Activated effector memory CD4-positive, alpha-beta T cell treated with anti-CD3 and anti-CD28 coated beads, Interleukin-2, amount 50 U/mL, for 16 hours (primary cell): ENCODE measurements around the gene CAPS.
"Not testable (repeated sequence)": the region's sequence is repeated elsewhere in the genome, so short reads cannot be mapped to it uniquely, and the experiment has no call there.

Source experiments
- DNase-seq: peaks from one replicate; pipeline ENCODE4 v3.0.0-alpha.2; 2020

The CAPS gene

DNA sequence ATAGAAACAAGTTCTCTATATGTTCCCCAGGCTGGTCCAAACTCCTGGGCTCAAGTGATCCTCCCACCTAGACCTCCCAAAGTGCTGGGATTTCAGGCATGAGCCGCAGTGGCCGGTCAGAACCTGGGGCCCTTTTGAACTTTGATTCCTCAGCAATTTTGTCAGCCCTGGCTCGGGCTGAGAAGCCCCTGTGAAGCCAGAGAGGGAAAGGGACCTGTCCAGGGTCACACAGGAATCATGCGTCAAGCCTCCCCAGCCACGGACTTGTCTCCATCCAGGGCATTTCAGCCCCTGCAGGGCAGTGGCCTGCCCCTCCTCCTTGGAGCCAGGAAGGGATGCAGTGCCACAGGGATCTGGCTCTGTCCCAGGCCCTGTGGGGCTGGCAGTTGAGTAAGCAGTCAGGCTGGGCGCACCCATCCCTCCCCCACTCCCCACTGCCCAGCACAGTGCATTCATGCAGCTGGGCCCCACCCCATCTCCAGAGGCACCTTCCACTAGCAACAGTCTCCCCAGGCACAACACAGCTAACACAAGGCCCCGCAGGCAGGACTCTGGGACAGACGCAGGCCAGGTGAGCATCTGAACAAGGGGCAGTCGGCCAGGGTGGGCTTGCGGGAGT is at the start of gene CAPS:
Gene CAPS, plus strand, starts transcription at position 516 of the 619 bp plus-strand sequence. CDS start 153 bp downstream, outside the sequence.
- peak; percentile 57 for DNase-seq

GRCh38 chr19:5864725-5865486 is 49.1 kb upstream of the CAPS start:
- DNase-seq, result no peak

DNA sequence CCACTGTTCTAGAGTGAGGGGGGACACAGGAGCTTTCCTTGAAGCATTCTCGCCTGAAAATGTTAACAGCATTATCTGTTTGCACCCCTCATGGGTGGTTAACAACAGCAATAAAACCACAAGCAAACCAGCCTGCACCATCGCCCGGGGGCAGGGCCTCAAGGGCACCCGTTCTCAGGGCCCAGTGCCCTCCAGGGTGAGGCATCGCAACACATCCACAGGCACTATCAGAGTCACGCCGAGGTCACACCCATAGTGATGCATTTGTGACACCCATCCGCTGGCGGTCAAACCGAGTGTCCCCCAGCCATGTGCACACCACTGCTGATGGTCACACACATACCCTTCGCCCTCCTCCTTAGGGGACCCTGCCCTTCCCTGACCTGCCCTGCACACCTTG is 48.3 kb upstream of the CAPS start:
- no peak for DNase-seq

- no peak for DNase-seq
Observed at GRCh38 chr19:5867201-5868136, 46.6 kb upstream of the CAPS start.

GRCh38 chr19:5870986-5871394 is 43.1 kb upstream of the CAPS start:
- no peak for DNase-seq

- DNase-seq, result no peak
Observed at GRCh38 chr19:5873617-5874199, 40.3 kb upstream of the CAPS start.

GRCh38 chr19:5874496-5874895 is 39.6 kb upstream of the CAPS start:
- not testable (repeated sequence) for DNase-seq

GRCh38 chr19:5877427-5877826 is 36.6 kb upstream of the CAPS start:
- DNase-seq, result no peak

DNA sequence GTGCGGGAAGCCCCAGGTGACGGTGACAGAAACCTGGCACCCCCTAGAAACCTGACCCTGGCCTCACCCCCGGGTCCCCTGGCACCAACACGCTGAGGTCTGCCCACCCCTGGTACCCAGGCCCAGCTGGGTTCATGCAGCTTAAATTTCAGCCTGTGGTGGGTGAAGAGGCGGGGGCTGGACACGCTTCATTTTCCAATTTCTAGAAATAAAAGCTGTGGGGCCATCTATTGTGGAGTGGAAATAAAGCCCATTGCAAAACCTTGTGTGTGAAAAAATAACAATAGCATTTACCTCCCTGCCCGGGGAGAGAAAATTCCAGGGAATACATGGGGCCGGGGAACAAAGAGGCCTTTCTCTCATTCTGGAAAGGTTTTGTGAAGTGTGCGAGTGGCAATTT is 36.2 kb upstream of the CAPS start:
- no peak for DNase-seq

GRCh38 chr19:5880196-5880595 is 33.9 kb upstream of the CAPS start:
- no peak for DNase-seq

DNA sequence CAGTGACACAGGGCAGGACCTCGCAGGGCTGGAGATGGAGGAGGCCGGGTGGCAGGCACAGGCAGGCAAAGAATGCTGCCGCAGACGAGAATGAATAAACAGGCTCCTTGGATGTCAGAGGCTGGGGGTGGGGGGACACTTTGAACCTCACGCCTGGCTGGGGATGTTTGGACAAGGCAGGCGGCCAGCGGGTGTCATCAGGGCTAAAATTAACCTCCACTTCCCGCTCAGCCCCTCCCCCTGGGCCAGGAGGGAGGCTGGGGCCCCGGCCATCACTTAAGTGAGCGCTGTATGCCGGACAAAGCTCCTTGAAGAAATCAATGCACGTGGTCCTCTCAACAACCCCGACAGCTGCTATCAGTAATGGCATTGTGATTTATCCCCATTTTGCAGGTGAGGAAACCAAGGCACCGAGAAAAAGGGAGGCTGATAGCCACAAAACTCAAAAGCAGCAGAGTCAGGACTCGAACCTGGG is 33.4 kb upstream of the CAPS start:
- DNase-seq, result no peak

GRCh38 chr19:5881543-5882299 is 32.3 kb upstream of the CAPS start:
- no peak for DNase-seq

- no peak for DNase-seq
Observed at GRCh38 chr19:5882421-5882968, 31.6 kb upstream of the CAPS start.

GRCh38 chr19:5883157-5883873 is 30.7 kb upstream of the CAPS start:
- DNase-seq, result not testable (repeated sequence)

DNA sequence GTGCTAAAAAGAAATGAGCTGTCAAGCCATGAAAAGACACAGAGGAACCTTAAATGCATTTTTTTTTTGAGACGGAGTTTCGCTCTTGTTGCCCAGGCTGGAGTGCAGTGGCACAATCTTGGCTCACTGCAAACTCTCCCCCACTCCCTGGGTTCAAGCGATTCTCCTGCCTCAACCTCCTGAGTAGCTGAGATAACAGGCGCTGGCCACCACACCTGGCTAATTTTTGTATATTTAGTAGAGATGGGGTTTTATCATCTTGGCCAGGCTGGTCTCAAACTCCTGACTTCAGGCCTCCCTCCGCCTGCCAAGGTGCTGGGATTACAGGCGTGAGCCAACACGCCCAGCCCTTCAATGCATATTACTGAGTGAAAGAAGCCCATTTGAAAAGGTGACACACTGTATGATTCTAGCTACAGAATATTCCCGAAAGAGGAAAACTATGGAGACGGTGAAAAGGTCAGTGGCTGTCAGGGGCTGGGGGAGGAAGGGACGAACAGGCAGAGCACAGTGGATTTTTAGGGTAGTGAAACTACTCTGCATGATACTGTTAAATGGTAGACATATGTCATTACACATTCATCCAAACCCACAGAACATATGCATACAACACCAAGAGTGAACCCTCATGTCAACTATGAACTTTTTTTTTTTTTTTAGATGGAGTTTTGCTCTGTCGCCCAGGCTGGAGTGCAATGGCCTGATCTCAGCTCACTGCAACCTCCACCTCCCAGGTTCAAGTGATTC is 29.8 kb upstream of the CAPS start:
- not testable (repeated sequence) for DNase-seq

- DNase-seq, result no peak
Observed at GRCh38 chr19:5889288-5889971, 24.6 kb upstream of the CAPS start.

GRCh38 chr19:5890099-5890498 is 24.0 kb upstream of the CAPS start:
- DNase-seq, result no peak

DNA sequence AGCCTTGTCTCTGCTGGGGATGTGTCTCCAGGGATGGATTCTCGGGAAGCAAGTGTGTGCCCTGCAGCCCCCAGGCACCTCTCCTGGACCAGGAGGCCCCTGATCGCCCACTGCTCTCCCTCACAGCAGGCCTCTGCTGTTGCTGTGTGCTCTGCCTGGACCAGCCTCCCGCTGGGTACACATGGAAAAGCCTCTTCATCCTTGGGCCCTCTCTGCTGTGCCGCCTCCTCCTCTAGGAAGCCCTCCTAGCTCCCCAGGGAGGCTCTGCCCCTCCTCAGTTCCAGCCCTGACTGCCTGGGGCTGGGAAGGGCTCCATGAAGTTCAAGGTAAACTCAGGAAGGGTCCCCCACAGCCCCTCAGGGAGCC is 22.5 kb upstream of the CAPS start:
- no peak for DNase-seq

DNA sequence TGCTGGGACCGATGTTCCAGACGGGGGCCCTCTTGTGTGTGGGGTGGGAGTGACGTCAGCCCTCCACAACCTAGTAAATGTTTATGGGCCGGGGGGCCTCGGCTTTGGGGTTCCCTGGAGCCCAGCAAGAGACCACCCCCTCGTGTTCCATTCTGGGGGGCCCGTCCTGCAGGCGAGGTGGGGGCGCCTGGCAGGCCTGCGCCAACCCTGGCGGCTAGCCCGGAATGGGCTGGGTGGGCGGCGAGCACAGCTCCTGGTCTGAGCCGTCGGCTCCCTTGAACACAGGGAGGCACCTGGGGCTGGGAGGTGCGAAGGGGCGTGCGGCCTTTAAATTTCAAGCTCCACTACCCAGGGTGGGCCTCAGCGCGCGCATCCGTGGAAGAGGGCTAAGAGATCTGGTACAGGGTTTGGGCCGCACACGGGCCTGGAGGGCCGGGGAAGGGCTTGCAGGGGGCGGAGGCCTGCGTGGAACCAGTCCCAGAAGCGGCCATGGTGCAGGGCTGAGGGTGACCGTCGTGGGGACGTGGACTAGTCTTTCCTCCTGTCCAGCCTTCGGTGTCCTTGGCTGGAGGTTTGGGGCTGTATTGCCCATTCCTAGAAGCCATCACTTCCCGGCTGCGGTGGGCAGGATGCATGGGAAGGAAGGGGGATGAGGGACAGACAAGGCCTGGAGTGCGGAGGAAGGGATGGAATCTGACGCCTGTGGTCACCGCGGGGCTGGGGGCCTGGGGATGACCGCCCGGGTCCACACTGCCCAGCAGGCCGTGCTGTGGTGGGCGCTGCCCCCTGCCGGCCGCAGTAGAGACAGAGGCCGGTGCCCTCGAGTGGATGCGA is 21.9 kb upstream of the CAPS start:
- no peak for DNase-seq
